ENCODE measurements around the gene ZNF444.
A peak's percentile ranks its signal among the peaks of the same experiment; 100 is the strongest.
"Not testable (repeated sequence)": the region's sequence is repeated elsewhere in the genome, so short reads cannot be mapped to it uniquely, and the experiment has no call there.

ZNF444 gene

DNA sequence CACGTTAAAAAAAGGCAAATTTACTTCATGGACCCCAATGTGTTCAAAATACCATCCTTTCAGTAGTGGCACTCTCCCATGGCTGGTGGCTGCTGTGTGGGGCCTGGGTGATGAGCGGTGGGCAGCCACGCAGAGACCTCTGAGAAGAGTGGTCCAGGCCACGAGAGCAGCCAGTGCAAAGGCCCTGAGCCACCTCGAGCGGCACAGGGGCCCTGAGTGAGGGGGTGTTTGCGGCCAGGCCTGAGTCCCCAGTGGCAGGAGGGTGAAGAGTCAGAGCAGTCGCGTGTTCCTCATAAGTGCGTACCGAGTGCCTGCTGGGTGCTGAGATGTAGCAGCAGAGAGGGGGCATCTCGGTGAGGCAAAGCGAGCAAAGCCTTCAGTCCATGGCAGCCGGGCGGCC is 7.0 kb downstream of the ZNF444 start:
- DNase-seq, result no peak

DNA sequence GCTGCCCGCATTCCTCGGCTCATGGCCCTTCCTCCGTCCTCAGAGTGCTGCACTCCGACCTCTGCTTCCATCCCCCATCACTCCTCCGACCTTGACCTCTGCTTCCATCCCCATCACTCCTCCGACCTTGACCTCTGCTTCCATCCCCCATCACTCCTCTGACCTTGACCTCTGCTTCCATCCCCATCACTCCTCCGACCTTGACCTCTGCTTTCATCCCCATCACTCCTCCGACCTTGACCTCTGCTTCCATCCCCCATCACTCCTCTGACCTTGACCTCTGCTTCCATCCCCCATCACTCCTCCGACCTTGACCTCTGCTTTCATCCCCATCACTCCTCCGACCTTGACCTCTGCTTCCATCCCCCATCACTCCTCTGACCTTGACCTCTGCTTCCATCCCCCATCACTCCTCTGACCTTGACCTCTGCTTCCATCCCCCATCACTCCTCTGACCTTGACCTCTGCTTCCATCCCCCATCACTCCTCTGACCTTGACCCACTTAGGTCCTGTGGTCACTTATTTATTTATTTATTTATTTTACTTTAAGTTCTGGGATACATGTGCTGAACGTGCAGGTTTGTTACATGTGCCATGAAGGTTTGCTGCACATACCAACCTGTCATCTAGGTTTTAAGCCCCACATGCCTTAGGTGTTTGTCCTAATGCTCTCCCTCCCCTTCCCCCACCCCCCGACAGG is 8.0 kb downstream of the ZNF444 start:
- not testable (repeated sequence) for DNase-seq

DNA sequence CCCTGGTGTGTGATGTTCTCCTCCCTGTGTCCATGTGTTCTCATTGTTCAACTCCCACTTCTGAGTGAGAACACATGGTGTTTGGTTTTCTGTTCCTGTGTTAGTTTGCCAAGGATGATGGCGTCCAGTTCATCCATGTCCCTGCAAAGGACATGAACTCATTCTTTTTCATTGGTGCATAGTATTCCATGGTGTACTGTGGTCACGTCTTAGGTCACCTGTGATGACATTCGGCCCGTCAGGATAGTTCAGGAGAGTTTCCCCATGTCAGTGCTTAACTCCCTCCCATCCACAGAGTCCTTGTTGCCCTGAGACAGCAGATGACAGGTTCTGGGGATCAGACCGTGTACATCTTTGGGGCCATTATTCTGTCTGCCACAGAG is 8.6 kb downstream of the ZNF444 start:
- DNase-seq, result no peak

DNA sequence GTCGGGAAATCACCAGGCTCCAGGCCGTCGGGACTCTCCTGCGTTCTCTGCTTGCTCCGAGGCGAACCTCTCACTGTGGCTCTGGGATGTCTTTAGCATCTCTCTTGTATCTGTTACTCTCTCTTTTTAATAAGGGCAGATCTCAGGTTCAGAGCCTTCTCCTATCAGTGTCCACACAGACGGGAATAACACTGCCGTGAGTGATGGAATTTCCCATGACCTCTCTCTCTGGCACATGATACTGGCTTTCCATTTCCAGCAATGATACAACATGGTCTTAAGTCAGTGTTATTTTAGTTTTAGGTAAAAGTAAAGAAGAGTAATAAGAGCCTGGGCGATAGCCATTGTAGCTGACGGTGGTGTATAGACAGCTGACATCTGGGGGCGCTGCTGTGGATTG is 9.3 kb downstream of the ZNF444 start:
- no peak for DNase-seq

DNA sequence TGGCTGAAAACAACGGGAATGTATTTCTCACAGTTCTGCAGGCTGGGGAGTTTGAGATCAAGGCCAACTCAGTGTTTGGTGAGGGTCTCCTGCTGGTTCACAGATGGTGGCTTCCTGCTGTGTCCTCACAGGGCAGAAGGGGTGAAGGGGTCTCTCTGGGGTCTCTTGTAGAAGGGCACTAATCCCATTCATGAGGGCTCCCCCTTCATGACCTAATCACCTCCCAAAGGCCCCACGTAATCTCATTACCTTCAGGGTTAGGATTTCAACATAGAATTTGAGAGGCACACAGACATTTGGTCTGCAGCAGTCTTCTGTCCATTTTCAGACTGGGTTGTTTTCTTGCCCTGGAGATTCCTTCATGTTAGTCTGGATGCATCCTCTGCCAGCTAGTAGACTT is 11.6 kb downstream of the ZNF444 start:
- DNase-seq, result no peak

DNA sequence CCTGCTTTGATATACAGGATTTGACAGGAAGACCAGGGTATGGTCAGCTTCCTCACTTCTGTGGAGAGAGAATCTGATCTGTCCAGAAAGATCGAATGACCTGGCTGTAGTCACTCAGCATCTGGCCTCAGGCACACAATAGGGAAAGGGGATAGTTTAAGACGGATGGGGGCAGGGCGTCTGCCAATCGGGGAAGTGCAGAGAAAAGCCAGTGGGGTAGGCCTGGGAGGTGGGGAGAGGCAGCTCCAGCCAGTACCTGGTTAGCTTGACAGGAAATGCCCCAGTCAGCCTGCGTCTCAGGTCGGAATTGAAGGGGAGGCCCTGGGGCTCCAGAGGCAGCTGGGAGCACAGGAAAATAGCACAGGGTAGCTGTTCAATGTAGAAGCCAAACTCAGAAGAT is 12.4 kb downstream of the ZNF444 start:
- no peak for DNase-seq

DNA sequence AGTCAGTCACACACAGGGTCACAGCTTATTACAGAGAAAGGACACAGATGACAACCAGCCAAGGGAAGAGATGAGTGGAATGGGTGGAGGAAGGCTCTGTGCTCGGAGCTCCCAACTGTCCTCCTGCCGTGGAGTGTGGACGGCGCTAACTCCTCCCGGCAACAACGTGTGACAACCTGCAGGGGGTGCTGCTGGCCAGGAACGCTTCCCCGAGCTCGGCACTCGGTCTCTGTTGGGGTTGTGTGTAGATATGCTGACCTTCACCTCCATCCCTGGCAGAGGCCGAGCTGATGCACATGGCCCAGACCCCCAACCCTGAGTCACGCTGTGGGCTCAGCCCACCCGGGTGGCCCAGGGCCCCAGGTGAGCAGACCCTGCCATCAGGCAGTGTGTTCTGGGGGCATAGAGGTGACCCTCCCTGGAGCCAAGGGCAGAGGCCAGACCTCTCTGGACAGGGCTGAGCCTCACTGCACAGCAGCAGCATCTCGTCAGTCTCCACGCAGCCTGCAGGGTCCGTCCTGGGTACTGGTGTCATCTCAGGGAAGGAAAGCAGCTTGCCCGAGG is 14.1 kb downstream of the ZNF444 start:
- no peak for DNase-seq

DNA sequence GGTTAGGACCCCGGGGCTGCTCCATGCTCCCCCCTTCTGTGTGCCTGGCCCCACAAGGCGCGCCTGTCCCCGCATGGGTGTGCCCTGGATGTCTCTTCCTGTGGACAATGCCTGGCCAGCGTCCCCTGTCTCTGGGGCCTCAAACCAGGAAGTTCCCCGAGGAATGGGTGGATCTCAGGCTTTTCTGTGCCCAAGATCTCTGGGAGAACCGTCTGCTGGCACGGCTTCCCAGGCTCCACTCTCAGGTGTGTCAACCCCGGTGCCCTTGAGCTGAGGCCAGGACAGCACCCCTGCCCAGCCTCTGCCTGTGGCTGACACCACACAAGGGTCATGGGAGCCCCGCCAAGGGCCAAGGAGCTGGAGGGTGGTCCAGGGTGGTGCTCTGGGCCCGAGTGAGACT is 15.7 kb downstream of the ZNF444 start:
- DNase-seq, result no peak

DNA sequence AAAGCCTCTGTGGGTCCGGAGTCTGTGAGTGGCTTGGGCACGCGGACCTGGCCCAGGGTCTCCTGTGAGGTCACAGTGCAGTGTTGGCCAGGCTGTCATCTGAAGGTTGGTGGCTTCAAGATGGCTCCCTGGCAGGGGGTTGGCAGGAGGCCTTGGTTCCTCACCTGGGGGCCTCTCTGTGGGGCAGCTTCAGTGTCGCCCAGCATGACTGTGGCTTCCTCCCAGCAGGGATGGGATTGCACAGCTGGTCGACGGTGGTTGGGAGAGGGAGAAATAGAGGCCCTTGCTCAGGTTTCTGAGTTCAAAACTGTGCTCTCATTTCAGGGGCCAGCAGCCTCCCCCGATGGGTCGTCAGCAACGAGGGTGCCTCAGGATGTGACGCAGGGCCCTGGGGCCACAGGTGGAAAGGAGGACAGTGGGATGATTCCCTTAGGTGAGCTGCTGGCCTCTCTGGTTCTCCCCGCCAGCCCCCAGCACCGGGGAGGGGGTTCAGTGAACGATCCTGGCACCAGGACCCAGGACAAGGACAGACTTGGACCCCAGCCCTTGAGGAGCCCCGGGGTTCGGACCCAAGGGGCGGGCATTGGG is 17.2 kb downstream of the ZNF444 start:
- no peak for DNase-seq

DNA sequence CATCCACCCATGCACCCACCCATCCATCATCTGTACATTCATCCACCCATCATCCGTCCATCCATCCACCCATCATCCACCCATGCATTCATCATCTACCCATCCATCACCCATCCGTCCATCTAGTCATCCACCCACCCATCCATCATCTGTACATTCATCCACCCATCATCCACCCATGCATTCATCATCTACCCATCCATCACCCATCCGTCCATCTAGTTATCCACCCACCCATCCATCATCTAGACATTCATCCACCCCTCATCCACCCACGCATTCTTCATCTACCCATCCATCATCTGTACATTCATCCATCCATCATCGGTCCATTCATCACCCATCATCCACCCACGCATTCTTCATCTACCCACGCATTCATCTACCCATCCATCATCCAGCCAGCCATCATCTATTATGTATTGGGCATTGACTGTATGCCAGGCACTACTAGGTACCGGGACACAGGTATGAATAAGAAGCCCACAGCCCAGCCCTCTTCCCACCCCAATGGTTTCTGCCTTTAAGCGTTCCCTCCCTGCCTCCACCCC is 18.0 kb downstream of the ZNF444 start:
- DNase-seq, result no peak

DNA sequence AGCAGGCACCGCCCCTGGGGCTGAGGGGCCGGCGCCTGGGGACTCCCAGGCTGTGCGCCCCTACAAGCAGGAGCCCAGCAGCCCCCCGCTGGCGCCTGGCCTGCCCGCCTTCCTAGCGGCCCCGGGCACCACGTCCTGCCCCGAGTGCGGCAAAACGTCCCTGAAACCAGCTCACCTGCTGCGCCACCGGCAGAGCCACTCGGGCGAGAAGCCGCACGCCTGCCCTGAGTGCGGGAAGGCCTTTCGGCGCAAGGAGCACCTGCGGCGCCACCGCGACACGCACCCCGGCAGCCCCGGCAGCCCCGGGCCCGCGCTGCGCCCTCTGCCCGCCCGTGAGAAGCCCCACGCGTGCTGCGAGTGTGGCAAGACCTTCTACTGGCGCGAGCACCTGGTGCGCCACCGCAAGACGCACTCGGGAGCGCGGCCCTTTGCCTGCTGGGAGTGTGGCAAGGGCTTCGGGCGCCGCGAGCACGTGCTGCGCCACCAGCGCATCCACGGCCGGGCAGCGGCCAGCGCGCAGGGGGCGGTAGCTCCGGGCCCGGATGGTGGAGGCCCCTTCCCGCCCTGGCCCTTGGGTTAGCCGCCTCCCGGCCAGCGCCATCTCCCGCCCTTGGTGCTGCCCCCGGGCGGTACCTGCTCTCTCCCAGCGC is 18.7 kb downstream of the ZNF444 start:
- no peak for DNase-seq

DNA sequence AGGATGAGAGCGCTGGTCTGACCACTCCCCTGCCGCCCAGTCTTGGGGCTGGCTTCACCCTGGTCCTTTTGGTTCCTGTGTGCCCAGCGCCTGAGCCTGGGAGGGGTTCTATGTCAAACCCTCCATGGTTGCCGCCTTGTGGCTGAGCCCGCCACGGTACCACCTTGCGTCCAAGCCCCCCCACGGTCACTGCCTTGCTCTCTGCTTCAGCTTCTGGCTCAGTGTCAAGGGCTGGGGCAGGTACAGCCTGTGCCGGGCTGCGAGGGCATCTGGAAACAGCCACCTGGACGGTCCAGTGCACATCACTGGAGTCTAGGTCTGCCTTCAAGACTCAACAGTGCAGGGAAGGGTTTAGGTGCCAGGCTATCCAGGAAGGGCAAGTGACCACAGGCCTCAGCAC is 20.4 kb downstream of the ZNF444 start:
- no peak for DNase-seq

DNA sequence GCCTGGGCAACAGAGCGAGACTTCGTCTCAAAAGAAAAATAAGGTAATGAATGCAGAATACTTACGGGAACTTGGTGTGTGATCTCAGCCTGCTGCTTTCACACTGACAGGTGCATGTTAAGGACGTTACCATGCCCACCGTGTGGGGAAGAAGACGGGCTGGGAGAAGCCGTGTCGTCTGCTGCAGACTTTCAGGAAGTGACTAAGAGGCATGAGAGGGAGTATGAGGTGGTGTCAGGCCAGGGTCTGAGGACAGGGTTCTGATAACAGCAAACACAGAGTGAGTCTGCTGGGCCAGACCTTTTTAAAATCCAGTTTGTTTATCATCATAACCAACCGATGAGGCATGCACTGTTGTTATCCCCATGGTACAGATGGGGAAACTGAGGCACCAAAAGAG is 21.2 kb downstream of the ZNF444 start:
- peak; percentile 58 for DNase-seq

DNA sequence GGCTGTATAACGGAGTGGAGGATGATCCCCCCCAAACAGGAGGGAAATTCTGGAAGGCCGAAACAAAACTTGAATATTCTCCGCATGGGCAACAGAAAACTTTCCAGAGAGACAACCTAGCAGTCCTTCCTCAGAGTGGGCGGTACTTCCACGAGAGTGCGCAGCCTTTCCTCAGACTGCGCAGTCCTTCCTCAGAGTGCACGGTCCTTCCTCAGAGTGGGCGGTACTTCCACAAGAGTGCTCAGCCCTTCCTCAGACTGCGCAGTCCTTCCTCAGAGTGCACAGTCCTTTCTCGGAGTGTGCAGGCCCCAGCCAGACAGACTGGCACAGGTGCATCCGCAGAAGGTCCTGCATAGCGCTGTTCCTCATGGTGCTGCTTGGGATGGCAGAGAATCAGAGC is 22.0 kb downstream of the ZNF444 start:
- no peak for DNase-seq

DNA sequence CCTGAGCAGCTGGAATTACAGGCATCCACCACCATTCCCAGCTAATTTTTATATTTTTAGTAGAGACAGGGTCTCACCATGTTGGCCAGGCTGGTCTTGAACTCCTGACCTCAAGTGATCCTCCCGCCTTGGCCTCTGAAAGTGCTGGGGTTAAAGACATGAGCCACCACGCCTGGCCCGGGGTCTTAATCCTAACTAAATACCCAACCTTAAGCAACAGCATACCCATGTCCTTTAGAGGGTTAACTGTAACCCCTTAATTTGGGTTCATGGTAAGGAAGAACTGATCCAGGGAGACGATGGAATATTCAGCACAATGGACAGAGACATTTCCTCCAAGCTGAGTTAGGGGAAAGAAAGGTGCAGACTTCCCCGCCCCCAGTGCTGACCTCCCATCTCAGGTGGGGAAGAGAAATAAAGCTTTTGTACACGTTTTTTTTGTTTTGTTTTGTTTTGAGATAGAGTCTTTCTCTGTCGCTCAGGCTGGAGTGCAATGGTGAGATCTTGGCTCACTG is 26.0 kb downstream of the ZNF444 start:
- no peak for DNase-seq

DNA sequence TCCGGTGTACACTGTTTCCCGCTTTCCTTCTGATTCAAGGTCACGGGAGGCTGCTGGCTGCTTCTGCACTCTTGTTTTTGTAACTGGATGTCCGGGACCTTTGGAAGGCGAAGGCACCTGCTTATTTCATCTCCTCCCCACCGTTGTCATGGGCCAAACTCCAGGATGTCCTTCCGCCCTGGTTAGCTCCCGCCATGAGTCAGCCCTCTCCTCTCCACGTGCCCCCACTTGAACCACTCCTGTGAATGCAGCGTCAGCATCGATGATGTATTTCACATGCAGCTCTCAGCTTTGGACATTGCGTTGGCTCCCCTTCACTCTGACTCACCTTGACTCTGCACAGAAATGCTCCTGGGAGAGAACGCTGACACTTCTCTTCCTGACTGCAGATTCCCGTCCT is 29.2 kb downstream of the ZNF444 start:
- no peak for DNase-seq

DNA sequence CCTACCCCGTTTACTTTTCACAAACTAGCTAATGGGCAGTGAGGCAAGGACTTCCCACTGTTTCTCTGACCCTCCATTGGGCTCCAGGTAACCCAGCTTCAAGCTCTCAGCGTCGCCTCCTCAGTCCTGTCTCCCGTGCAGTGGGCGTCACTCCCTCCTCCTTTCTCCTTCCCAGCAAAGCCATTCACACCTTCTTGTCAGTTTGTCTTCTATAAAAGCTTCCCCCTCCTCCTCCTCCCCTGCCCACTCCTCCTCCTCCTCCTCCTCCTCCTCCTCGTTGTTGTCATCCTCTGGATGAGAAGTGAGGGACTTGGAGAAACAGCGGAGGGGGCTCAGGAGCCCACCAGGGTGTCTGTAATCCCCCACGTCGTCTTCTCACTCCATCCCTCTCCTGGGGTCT is 33.0 kb downstream of the ZNF444 start:
- DNase-seq, result no peak

DNA sequence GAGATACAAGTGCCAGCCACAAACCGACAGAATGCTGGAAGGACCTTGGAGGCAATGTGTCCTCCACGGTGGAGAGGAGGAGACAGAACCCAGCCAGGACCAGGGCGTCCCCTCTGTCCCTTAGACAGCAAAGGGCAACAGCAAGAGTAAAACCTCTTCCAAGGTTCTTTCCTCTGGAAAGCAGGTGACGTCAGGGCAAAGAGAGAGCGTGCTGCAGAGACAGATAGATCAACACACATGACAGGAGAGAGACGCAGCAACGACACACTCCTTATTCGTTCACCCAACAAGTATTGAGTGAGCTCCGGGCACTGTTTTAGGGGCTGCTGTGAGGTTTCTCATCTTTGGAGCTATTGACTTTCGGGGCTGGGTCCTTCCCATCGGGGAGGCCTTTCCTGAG is 33.5 kb downstream of the ZNF444 start:
- no peak for DNase-seq

DNA sequence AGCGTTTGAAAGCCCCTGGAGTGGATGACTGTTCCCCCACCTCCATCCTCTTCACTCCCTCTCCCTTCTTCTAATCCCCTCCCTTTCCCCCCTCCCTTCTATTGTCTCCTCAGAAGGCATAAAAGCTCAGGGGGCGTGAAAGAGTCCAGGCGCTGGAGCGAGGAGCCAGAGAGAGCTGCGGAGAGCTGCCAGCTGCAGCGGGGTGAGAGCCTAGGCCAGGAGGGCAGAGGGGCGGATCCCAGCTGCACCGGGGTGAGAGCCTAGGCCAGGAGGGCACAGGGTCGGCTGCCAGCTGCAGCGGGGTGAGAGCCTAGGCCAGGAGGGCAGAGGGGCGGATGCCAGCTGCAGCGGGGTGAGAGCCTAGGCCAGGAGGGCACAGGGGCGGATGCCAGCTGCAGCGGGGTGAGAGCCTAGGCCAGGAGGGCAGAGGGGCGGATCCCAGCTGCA is 34.8 kb downstream of the ZNF444 start, which contains the start of gene GALP:
Gene GALP, plus strand, starts transcription at position 148 of the 447 bp plus-strand sequence. CDS start 1,101 bp downstream, outside the sequence.
- DNase-seq, result not testable (repeated sequence)

DNA sequence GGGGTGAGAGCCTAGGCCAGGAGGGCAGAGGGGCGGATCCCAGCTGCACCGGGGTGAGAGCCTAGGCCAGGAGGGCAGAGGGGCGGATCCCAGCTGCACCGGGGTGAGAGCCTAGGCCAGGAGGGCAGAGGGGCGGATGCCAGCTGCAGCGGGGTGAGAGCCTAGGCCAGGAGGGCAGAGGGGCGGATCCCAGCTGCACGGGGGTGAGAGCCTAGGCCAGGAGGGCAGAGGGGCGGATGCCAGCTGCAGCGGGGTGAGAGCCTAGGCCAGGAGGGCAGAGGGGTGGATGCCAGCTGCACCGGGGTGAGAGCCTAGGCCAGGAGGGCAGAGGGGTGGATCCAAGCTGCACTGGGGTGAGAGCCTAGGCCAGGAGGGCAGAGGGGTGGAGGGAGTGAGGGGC is 35.2 kb downstream of the ZNF444 start:
- not testable (repeated sequence) for DNase-seq

DNA sequence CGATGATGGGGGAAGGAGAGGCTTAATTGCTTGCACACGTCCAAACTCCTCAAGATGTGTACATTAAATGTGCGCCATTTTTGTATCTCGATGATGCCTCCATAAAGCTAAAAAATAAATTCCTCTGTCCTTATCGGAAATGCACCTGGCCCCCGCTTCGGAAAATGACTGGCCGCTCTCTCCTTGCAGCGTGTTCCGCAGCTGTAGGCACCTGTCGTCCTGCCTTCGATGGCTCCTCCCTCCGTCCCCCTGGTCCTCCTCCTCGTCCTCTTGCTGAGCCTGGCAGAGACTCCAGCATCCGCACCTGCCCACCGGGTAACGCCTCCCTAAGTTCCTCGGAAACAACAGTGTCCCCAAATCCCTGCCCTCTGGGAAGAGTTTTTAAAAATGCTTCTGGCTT is 35.8 kb downstream of the ZNF444 start:
- no peak for DNase-seq

DNA sequence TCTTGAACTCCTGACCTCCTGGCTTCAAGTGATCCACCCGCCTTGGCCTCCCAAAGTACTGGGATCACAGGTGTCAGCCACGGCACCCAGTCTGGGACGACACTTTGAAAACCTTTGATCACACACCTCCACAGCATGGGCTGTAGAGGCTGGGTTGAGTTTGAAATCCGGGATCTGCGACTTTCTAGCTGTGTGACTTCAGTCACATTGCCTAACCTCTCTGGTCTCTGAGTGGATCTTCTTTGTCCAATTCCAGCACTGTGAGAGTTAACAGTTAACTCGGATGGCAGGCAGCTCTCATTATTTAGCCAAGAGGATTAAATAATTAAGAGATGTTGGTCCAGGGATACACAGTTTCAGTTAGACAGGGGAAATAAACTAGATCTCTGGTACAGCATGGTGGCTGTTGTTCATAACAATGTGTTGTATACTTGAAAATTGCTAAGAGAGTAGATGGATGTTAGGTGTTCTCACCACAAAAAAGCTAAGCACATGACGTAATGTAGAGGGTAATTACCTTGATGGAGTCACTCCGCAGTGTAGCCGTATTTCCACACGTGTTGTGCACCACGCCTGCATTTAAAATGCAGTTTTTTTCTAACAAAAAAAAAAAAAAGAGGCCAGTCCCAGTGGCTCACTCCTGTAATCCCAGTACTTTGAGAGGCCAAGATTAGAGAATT is 36.6 kb downstream of the ZNF444 start:
- no peak for DNase-seq

DNA sequence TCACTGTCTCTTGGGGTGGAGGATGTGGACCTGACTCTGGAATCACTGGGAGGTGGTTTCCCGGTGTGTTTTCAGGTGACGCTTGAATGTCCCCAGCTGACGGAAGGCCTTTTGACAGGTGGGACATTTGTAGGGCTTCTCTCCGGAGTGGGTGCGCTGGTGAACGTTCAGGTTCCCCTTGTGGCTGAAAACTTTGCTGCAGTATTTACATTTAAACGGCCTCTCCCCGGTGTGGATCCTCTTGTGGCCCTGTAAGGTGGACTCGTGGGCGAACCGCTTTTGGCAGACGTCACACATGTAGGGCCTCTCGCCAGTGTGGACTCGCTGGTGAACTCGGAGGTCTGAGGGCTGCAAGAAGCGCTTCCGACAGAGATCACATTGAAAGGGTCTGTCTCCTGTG is 48.7 kb downstream of the ZNF444 start:
- no peak for DNase-seq

Measured in suppressor macrophage treated with lipopolysaccharide for 4 hours (primary cell).